GM12878 (cell line): ENCODE measurements around the gene CELF2. TPM values are rescaled to one million over a fixed set of nuclear protein-coding genes. Genes with fewer than 3 reads are reported as not detected.

Source experiments
- ATAC-seq: fragments of 200-7000 bp; cut with Tn5 transposase; 3 replicates; pipeline ENCODE4 v1.9.1; 2020; ENCODE audit warnings: mild to moderate bottlenecking, moderate library complexity
- BruUV-seq: library from RNA; stranded (reverse); fragments of 400-500 nt; replicated peaks from 2 replicates; lab custom pipeline; 2021; lab: Mats Ljungman, UMichigan
- CTCF ChIA-PET: fragments of 300-600 bp; sonication (Branson Sonifier 250); formaldehyde crosslinking; extraction: SDS; loops from one replicate; lab custom pipeline; 2021; ENCODE audit warnings: inconsistent platforms; lab: Yijun Ruan, JAX
- POLR2A ChIA-PET: fragments of 350-600 bp; formaldehyde crosslinking; extraction: SDS; loops from one replicate; lab custom pipeline; 2021; ENCODE audit warnings: inconsistent platforms; lab: Charles Lee
- RAD21 ChIA-PET: fragments of 300-600 bp; sonication (Branson Sonifier 250); formaldehyde crosslinking; loops from one replicate; lab custom pipeline; 2023; ENCODE audit warnings: antibody characterized with exemption; ENCODE audit not compliant: unreplicated experiment; lab: Charles Lee
- SMC1A ChIA-PET: fragments of 300-600 bp; sonication (Branson Sonifier 250); formaldehyde crosslinking; loops from one replicate; lab custom pipeline; 2023; ENCODE audit not compliant: unreplicated experiment, uncharacterized antibody; lab: Charles Lee
- DNase-seq: peaks from one replicate; pipeline ENCODE4 v3.0.0-alpha.2; 2011; ENCODE audit warnings: low read depth, low spot score
- FAIRE-seq: peaks from 3 replicates; lab custom pipeline; 2011; peaks lifted over from hg19 to GRCh38; lab: Jason Lieb, UNC
- H2AFZ ChIP-seq: 2 replicates; pipeline ENCODE4 v1.6.0; 2011; ENCODE audit warnings: low read depth, low read length, control low read depth; ENCODE audit not compliant: control insufficient read depth
- H3K27ac ChIP-seq: 2 replicates; pipeline ENCODE4 v1.5.1; 2011; ENCODE audit warnings: control low read depth; ENCODE audit not compliant: control insufficient read depth, insufficient read depth
- H3K27me3 ChIP-seq, 2 experiments: replicated peaks in 1 of 2; 2 replicates each; pipeline versions ENCODE4 v1.6.0 to v1.6.1; 2011; ENCODE audit warnings: low read length in 1 of 2; ENCODE audit not compliant: control insufficient read depth in 2 of 2, insufficient read depth in 2 of 2
- H3K36me3 ChIP-seq, 2 experiments: 2 replicates each; pipeline ENCODE4 v1.5.1; 2011; ENCODE audit warnings: low read length in 1 of 2; ENCODE audit not compliant: control insufficient read depth in 2 of 2, insufficient read depth in 2 of 2
- H3K4me1 ChIP-seq: 2 replicates; pipeline ENCODE4 v1.6.1; 2011; ENCODE audit warnings: mild to moderate bottlenecking, low read length, moderate library complexity, mixed read lengths; ENCODE audit not compliant: control insufficient read depth, insufficient read depth
- H3K4me2 ChIP-seq: 2 replicates; pipeline ENCODE4 v1.6.0; 2011; ENCODE audit warnings: control low read depth; ENCODE audit not compliant: control insufficient read depth, insufficient read depth
- H3K4me3 ChIP-seq: fragments of 200-600 bp; sonication (generic); 2 replicates; pipeline ENCODE4 v1.5.1; 2016
- H3K79me2 ChIP-seq: 2 replicates; pipeline ENCODE4 v1.6.0; 2011; ENCODE audit warnings: low read length; ENCODE audit not compliant: control insufficient read depth, insufficient read depth
- H3K9ac ChIP-seq: 2 replicates; pipeline ENCODE4 v1.8.0; 2011; ENCODE audit warnings: low read length, control low read depth, mixed read lengths; ENCODE audit not compliant: control insufficient read depth, insufficient read depth
- H3K9me3 ChIP-seq: replicated peaks from 3 replicates; pipeline ENCODE4 v1.5.1; 2011; ENCODE audit warnings: mild to moderate bottlenecking, low read length; ENCODE audit not compliant: control insufficient read depth, insufficient read depth
- H4K20me1 ChIP-seq: 2 replicates; pipeline ENCODE4 v1.6.0; 2011; ENCODE audit not compliant: control insufficient read depth, insufficient read depth
- CHD4 ChIP-seq: fragments of 200-600 bp; sonication (generic); IDR thresholded peaks from 2 replicates; pipeline ENCODE4 v1.6.1; 2016; ENCODE audit warnings: mild to moderate bottlenecking
- ETV6 ChIP-seq, 2 experiments: fragments of 450-650 bp in 1 of 2; IDR thresholded peaks in 1 of 2; conservative IDR thresholded peaks in 1 of 2; 2 replicates each; pipeline ENCODE4 v1.6.1; 2014; ENCODE audit warnings: antibody characterized with exemption in 1 of 2, borderline replicate concordance in 1 of 2, low read depth in 1 of 2, mild to moderate bottlenecking in 1 of 2, moderate library complexity in 1 of 2
- IRF4 ChIP-seq: IDR thresholded peaks from 2 replicates; pipeline ENCODE4 v1.6.1; 2011; ENCODE audit warnings: low read depth, low read length
- RELB ChIP-seq: fragments of 450-650 bp; IDR thresholded peaks from 2 replicates; pipeline ENCODE4 v1.6.1; 2017; ENCODE audit warnings: low read depth, mild to moderate bottlenecking, moderate library complexity
- SRF ChIP-seq, 2 experiments: IDR thresholded peaks; 2 replicates each; pipeline ENCODE4 v1.6.1; 2011; ENCODE audit warnings: low read depth in 2 of 2, low read length in 2 of 2, mild to moderate bottlenecking in 1 of 2, moderate library complexity in 1 of 2
- ZBTB33 ChIP-seq: fragments of 450-650 bp; IDR thresholded peaks from 2 replicates; pipeline ENCODE4 v1.6.1; 2017; ENCODE audit warnings: mild to moderate bottlenecking
- ZBTB4 ChIP-seq: fragments of 450-650 bp; formaldehyde crosslinking; IDR thresholded peaks from 2 replicates; pipeline ENCODE4 v1.4.0; 2022; ENCODE audit warnings: mild to moderate bottlenecking, moderate library complexity
- ZZZ3 ChIP-seq: IDR thresholded peaks from 2 replicates; pipeline ENCODE4 v1.6.1; 2011; ENCODE audit warnings: low read depth; ENCODE audit not compliant: control insufficient read depth, insufficient read length
- WGBS: methylation state at CpG from one replicate; pipeline ENCODE4 v1.1.6; 2016; ENCODE audit warnings: low lambda C conversion rate; ENCODE audit not compliant: insufficient replicate concordance, insufficient coverage; ENCODE audit errors: missing lambda C conversion rate; 5-methylcytosine and 5-hydroxymethylcytosine counted together
- in situ Hi-C: fragments of 300-500 bp; cut with MboI; formaldehyde crosslinking; loops from 9 replicates; pipeline ENCODE4 v1.14.3; 2018; ENCODE audit warnings: mixed read lengths
- intact Hi-C: fragments of 100-400 bp; cut with micrococcal nuclease; formaldehyde crosslinking; loops from one replicate; pipeline ENCODE4 v1.14.2; 2022; ENCODE audit not compliant: unreplicated experiment
- polyA plus RNA-seq, 11 experiments: library from polyadenylated mRNA; depleted of rRNA in 4 of 11; unstranded in 6 of 11; stranded (reverse) in 5 of 11; fragments of >200 nt; fragmentation: Nextera tagmentation in 4 of 11; fragmentation: Illumina TruSeq in 1 of 11; extraction: Ambion mirVana in 4 of 11; extraction: Trizol in 1 of 11; gene quantifications; 1 replicate in 1 of 11; 2 replicates in 10 of 11; pipeline versions ENCODE4 v1.2.1 to v1.2.3, GENCODE V29; 2011 to 2016; ENCODE audit warnings: inconsistent platforms in 2 of 11, missing spikeins in 2 of 11, low read depth in 1 of 11
- total RNA-seq, 4 experiments: library from RNA; depleted of rRNA in 3 of 4; stranded (reverse); fragments of >200 nt in 3 of 4; fragmentation: Illumina TruSeq in 1 of 4; extraction: Trizol in 1 of 4; gene quantifications; 2 replicates each; pipeline versions ENCODE4 v1.2.1 to v1.2.3, GENCODE V29; 2013 to 2021

Gene CELF2
- total and polyA plus RNA-seq, 10 of the 15 experiments (the other 5 are each of a cell fraction or from before 2014, with no cell fraction given), result 20.8 to 129 (median 86.3) TPM

- TF ChIP-seq ZZZ3, result no peak
- TF ChIP-seq ETV6 (conservative IDR thresholded peaks at IDR 0.05 in 1 of 2, IDR thresholded peaks at IDR 0.05 in 1 of 2; ENCODE audit: borderline replicate concordance in 1 of 2, low read depth in 1 of 2), result no peak
- no peak for TF ChIP-seq ZBTB33
These were observed 197.8 kb downstream of the CELF2 start (continued) for GRCh38 chr10:11215471-11215870.

- peaks cover 5% of the 10 kb centered on the region for H4K20me1 ChIP-seq
- POLR2A ChIA-PET, result interaction anchor here (1.4 to 2.1 kb wide), 2 partner anchors 8 to 19 kb away, joined by 4 to 7 read pairs; no protein-coding TSS in a partner anchor
- no peak overlapping the region for H3K9ac ChIP-seq
- no peak overlapping the region for H3K27ac ChIP-seq
- 93% methylated on average over 3 of the region's 3 CpGs for WGBS
- RAD21 ChIA-PET, result interaction anchor here (1.0 to 1.6 kb wide), 6 partner anchors 19 to 53 kb away, joined by 3 to 6 read pairs (median 4); no protein-coding TSS in a partner anchor
- H2AFZ ChIP-seq, result no peak overlapping the region
- in situ Hi-C loops, result no loop called here
- CTCF ChIA-PET, result interaction anchor here (1.3 to 1.7 kb wide), 4 partner anchors 15 to 53 kb away, joined by 3 to 6 read pairs (median 4); no protein-coding TSS in a partner anchor
- H3K27me3 ChIP-seq, result no peaks in the 10 kb centered on the region
- intact Hi-C loops, result no loop called here
- peaks cover 94% of the 10 kb centered on the region for H3K79me2 ChIP-seq
- SMC1A ChIA-PET, result interaction anchor here (0.8 to 9.3 kb wide), 7 partner anchors 11 to 53 kb away, joined by 3 to 108 read pairs (median 4); no protein-coding TSS in a partner anchor
- H3K4me2 ChIP-seq, result no peak overlapping the region
- DNase-seq (no peak), FAIRE-seq (no peak), ATAC-seq (no peak)
- no peak overlapping the region for H3K4me3 ChIP-seq
- H3K4me1 ChIP-seq, result peaks cover 22% of the 10 kb centered on the region
- H3K9me3 ChIP-seq, result no peaks in the 10 kb centered on the region
- no TSS peak for BruUV-seq
- peaks cover 11 to 58% of the 10 kb centered on the region in 2 experiments for H3K36me3 ChIP-seq
- TF ChIP-seq IRF4 (no peak), ZBTB4 (no peak), CHD4 (no peak), SRF (IDR thresholded peaks at IDR 0.05; ENCODE audit: low read depth in 2 of 2, low read length in 2 of 2) (no peak), RELB (no peak)
These were observed 199.8 kb downstream of the CELF2 start for GRCh38 chr10:11217521-11217920.
